Astrocyte (in vitro differentiated cells and primary cell): Measurements from ENCODE around the gene SEMA4D.

Source experiments
- CTCF ChIP-seq: IDR thresholded peaks from 2 replicates; pipeline ENCODE4 v1.5.1; 2011; ENCODE audit warnings: low read depth, mild to moderate bottlenecking, inconsistent platforms, low read length, moderate library complexity; ENCODE audit not compliant: insufficient read depth
- EZH2 ChIP-seq: IDR thresholded peaks from 2 replicates; pipeline ENCODE4 v1.6.1; 2012; ENCODE audit warnings: mild to moderate bottlenecking, low read length, inconsistent platforms; ENCODE audit not compliant: insufficient read depth

GRCh38 chr9:89467278-89467625 lies 30.7 kb downstream of the SEMA4D start:
- TF ChIP-seq EZH2: no peak
- no peak for TF ChIP-seq CTCF
